Measurements from ENCODE around the gene PRPF6. TPM values are rescaled to one million over a fixed set of nuclear protein-coding genes. Genes with fewer than 3 reads are reported as not detected.

Gene PRPF6
- total and polyA plus RNA-seq, 10 donors = 39.9 to 71.1 (median 60.8) TPM

DNA sequence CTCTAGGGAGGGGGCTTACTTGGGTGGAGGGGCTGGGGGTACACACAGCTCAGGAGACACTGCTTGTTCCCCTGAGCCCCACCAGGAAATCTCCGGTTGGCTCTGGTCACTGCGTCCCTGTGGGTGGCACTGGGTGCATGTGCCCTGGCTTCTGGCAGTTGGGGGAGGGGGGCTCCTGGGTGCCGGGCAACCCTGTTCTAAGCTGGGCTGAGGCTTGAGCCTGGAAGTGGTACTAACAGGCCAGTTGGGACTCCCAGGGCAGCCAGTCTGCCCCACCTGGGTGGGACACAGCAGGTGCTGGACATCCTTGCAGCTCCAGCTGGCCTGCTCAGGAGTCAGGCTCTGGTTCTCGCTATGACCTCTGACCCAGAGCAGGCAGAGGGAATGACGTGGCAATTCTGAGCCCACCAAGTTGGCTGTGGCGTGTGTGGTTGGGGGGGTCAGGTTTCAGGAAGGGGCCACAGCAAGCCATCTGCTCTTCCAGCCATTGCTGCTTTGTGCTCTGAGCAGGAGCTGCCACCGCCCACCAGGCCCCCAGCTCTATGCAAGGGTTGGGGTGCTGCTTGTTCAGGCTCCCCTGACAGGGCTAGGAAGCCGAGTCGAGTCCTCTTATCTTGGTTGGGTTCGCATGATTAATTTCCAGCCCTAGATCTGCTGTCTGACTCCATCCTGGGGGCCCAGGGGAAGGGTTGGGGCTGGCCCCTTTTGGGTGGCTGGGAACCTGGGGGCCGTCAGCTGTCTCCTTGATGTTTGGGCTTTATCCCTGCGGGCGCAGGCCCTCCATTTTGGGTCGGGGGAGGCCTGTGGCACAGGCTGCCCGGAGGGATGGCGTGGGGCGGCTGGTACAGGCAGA, 55.6 kb downstream of the PRPF6 start:
- no peak overlapping the region for H3K4me3 ChIP-seq
- intact Hi-C loops (cut with DNase I; ENCODE audit: low total_unique reads) = loop anchor here (10.0 kb wide), 1 partner anchor 52 kb away; the partner anchor contains the start of gene PRPF6
- H3K9me3 ChIP-seq = no peaks in the 10 kb centered on the region
- DNase-seq = peak; percentile 73
- peaks cover 0 to 42% (median 32%) of the 10 kb centered on the region in 6 donors for H3K36me3 ChIP-seq
- peaks cover 23 to 84% (median 61%) of the 10 kb centered on the region in 6 donors for H3K4me1 ChIP-seq
- 59 to 70% (median 65%) methylated on average over 13 to 17 of the region's 17 CpGs for WGBS, 5 donors
- H3K27ac ChIP-seq = peak overlapping the region in 3 of 8 donors; percentile 43 to 71 (median 50)
- TF ChIP-seq POLR2AphosphoS5 (IDR thresholded peaks at IDR 0.05) = no peak
- TF ChIP-seq POLR2A (IDR thresholded peaks at IDR 0.05) = no peak
- TF ChIP-seq, protein P1, sequence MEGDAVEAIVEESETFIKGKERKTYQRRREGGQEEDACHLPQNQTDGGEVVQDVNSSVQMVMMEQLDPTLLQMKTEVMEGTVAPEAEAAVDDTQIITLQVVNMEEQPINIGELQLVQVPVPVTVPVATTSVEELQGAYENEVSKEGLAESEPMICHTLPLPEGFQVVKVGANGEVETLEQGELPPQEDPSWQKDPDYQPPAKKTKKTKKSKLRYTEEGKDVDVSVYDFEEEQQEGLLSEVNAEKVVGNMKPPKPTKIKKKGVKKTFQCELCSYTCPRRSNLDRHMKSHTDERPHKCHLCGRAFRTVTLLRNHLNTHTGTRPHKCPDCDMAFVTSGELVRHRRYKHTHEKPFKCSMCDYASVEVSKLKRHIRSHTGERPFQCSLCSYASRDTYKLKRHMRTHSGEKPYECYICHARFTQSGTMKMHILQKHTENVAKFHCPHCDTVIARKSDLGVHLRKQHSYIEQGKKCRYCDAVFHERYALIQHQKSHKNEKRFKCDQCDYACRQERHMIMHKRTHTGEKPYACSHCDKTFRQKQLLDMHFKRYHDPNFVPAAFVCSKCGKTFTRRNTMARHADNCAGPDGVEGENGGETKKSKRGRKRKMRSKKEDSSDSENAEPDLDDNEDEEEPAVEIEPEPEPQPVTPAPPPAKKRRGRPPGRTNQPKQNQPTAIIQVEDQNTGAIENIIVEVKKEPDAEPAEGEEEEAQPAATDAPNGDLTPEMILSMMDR (IDR thresholded peaks at IDR 0.05 in 8 of 11, conservative IDR thresholded peaks at IDR 0.05 in 3 of 11) = no peak
- H3K27me3 ChIP-seq (replicated peaks in 1 of 7) = peaks cover 0 to 53% (median 3%) of the 10 kb centered on the region in 7 donors

DNA sequence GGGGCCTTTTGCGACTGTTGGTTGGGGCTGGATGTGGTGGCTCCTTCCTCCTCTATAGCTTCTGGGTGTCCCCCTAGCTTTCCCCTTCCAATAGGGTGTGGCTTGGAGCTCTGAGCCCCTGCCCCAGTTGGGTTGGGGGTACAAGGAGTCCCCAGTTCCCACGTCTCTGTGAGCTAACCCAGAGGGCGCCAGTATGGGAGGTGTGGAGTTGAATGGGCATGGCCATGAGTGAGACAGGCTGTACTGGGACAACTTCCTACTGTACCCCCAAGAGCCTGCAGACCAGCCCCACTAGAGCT, 56.2 kb downstream of the PRPF6 start:
- no peak for DNase-seq
- Histone ChIP-seq H3K36me3 (peaks cover 0 to 36% (median 27%) of the 10 kb centered on the region in 6 donors), H3K4me1 (peaks cover 29 to 90% (median 67%) of the 10 kb centered on the region in 6 donors), H3K4me3 (no peak overlapping the region), H3K27me3 (replicated peaks in 1 of 7) (peaks cover 0 to 59% (median 6%) of the 10 kb centered on the region in 7 donors), H3K27ac (peak overlapping the region in 1 of 8 donors; percentile 50), H3K9me3 (no peaks in the 10 kb centered on the region)
- 63 to 83% (median 76%) methylated on average over 3 of the region's 3 CpGs for WGBS, 5 donors
- TF ChIP-seq POLR2AphosphoS5 (IDR thresholded peaks at IDR 0.05) = no peak
- TF ChIP-seq POLR2A (IDR thresholded peaks at IDR 0.05) = no peak
- TF ChIP-seq, protein P1 (IDR thresholded peaks at IDR 0.05 in 8 of 11, conservative IDR thresholded peaks at IDR 0.05 in 3 of 11) = no peak
- intact Hi-C loops (cut with DNase I; ENCODE audit: low total_unique reads) = loop anchor here (10.0 kb wide), 1 partner anchor 52 kb away; the partner anchor contains the start of gene PRPF6

DNA sequence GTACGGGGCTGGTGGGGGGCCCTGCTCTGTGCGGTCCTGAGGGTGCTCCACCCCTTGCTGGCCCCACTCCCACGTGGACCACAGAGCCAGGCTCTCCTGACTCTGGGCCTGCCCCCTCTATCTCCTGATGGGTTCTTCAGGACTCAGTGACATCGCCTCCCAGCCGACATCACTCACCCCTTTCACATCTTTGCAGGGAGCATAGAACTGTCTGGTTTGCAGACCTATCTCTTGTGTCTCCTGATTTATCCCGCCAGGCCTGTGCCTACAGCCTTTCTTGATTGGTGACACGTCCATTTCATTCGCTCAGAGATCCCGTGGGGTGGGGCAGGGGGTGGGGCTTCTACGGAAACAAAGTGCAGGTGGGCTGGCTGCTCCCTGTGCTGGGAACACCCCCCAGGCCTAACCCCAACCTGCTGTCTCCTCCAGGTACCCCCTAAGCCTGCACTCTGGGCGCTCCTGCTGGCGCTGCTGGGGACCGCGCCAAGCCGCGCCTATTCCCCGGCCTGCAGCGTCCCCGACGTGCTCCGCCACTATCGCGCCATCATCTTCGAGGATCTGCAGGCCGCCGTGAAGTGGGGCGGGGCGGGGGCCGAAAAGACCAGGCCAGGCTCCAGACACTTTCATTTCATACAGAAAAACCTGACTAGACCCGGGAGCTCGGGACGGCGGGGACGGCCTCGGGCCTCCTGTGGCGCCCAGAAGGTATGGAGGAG, 56.7 kb downstream of the PRPF6 start:
- Histone ChIP-seq H3K27ac (peak overlapping the region in 5 of 8 donors; percentile 74 to 90 (median 88)), H3K4me1 (peaks cover 29 to 94% (median 71%) of the 10 kb centered on the region in 6 donors), H3K27me3 (replicated peaks in 1 of 7) (peaks cover 0 to 63% (median 10%) of the 10 kb centered on the region in 7 donors), H3K4me3 (peak overlapping the region in 6 of 8 donors; percentile 57 to 94 (median 72)), H3K9me3 (no peaks in the 10 kb centered on the region), H3K36me3 (peaks cover 0 to 31% (median 22%) of the 10 kb centered on the region in 6 donors)
- TF ChIP-seq POLR2A (IDR thresholded peaks at IDR 0.05) (no peak), POLR2AphosphoS5 (IDR thresholded peaks at IDR 0.05) (no peak)
- TF ChIP-seq, protein P1 (IDR thresholded peaks at IDR 0.05 in 8 of 11, conservative IDR thresholded peaks at IDR 0.05 in 3 of 11) = no peak
- WGBS, 5 donors = 11 to 15% (median 12%) methylated on average over 30 to 36 of the region's 36 CpGs
- no peak for DNase-seq
- intact Hi-C loops (cut with DNase I; ENCODE audit: low total_unique reads) = loop anchor here (10.0 kb wide), 1 partner anchor 53 kb away; the partner anchor contains the start of gene PRPF6

All from spleen (tissue), 11 donors.